ENCODE data around the gene RAX2. TPM values are rescaled to one million over a fixed set of nuclear protein-coding genes. Genes with fewer than 3 reads are reported as not detected.

The RAX2 gene
- polyA plus RNA-seq, 1 donor from 2014 or later, result not detected

GRCh38 chr19:3807574-3808354 lies 35.7 kb upstream of the RAX2 start:
- no peaks in the 10 kb centered on the region for H3K9me3 ChIP-seq (ENCODE audit: low read length)
- no peaks in the 10 kb centered on the region for H3F3A ChIP-seq (ENCODE audit: insufficient read depth, low read length, poor library complexity, severe bottlenecking)
- H3K27me3 ChIP-seq (ENCODE audit: insufficient read depth, low read depth, low read length), result no peaks in the 10 kb centered on the region
- no peak overlapping the region for H2AFZ ChIP-seq (ENCODE audit: low read depth, low read length)
- H3K9me2 ChIP-seq (ENCODE audit: insufficient read depth, low read length), result no peaks in the 10 kb centered on the region
- no peak overlapping the region for H3K27ac ChIP-seq (ENCODE audit: low read length)
- H3K4me3 ChIP-seq (ENCODE audit: low read length), result no peak overlapping the region
- no peaks in the 10 kb centered on the region for H3K79me2 ChIP-seq (replicated peaks; ENCODE audit: insufficient read depth, low read length)
- no peaks in the 10 kb centered on the region for H4K20me1 ChIP-seq (ENCODE audit: insufficient read depth)
- no peaks in the 10 kb centered on the region for H3K36me3 ChIP-seq (ENCODE audit: insufficient read depth, low read length)
- no peak overlapping the region for H3K4me2 ChIP-seq (ENCODE audit: low read length)
- H3K9ac ChIP-seq (ENCODE audit: low read length), result no peak overlapping the region
- TF ChIP-seq EZH2 (IDR thresholded peaks at IDR 0.05; ENCODE audit: borderline replicate concordance, insufficient read depth, low read length, poor library complexity, severe bottlenecking) (no peak), MXI1 (conservative IDR thresholded peaks at IDR 0.05; ENCODE audit: poor library complexity, severe bottlenecking) (no peak), POLR2AphosphoS5 (IDR thresholded peaks at IDR 0.05) (no peak), RAD21 (conservative IDR thresholded peaks at IDR 0.05) (no peak), SMC3 (conservative IDR thresholded peaks at IDR 0.05; ENCODE audit: poor library complexity) (no peak), TAF1 (IDR thresholded peaks at IDR 0.05; ENCODE audit: low read depth) (no peak)

- no peaks in the 10 kb centered on the region for H3K9me3 ChIP-seq (ENCODE audit: low read length)
- TF ChIP-seq REST (IDR thresholded peaks at IDR 0.05; ENCODE audit: borderline replicate concordance), result no peak
- TF ChIP-seq MXI1 (conservative IDR thresholded peaks at IDR 0.05; ENCODE audit: poor library complexity, severe bottlenecking), result no peak
- no peak overlapping the region for H3K4me3 ChIP-seq (ENCODE audit: low read length)
- H3K36me3 ChIP-seq (ENCODE audit: insufficient read depth, low read length), result no peaks in the 10 kb centered on the region
- H3K9me2 ChIP-seq (ENCODE audit: insufficient read depth, low read length), result no peaks in the 10 kb centered on the region
- no peaks in the 10 kb centered on the region for H3K79me2 ChIP-seq (replicated peaks; ENCODE audit: insufficient read depth, low read length)
- H4K20me1 ChIP-seq (ENCODE audit: insufficient read depth), result no peaks in the 10 kb centered on the region
- peaks cover 3% of the 10 kb centered on the region for H3K27me3 ChIP-seq (ENCODE audit: insufficient read depth, low read depth, low read length)
- no peak overlapping the region for H3K27ac ChIP-seq (ENCODE audit: low read length)
- no peak overlapping the region for H3K9ac ChIP-seq (ENCODE audit: low read length)
- H3K4me2 ChIP-seq (ENCODE audit: low read length), result no peak overlapping the region
- H2AFZ ChIP-seq (ENCODE audit: low read depth, low read length), result no peak overlapping the region
- H3F3A ChIP-seq (ENCODE audit: insufficient read depth, low read length, poor library complexity, severe bottlenecking), result no peaks in the 10 kb centered on the region
Observed at GRCh38 chr19:3807131-3807480, 35.1 kb upstream of the RAX2 start.

- no peaks in the 10 kb centered on the region for H3F3A ChIP-seq (ENCODE audit: insufficient read depth, low read length, poor library complexity, severe bottlenecking)
- no peak overlapping the region for H3K27ac ChIP-seq (ENCODE audit: low read length)
- H3K9me3 ChIP-seq (ENCODE audit: low read length), result no peaks in the 10 kb centered on the region
- TF ChIP-seq SMC3 (conservative IDR thresholded peaks at IDR 0.05; ENCODE audit: poor library complexity) (no peak), TAF1 (IDR thresholded peaks at IDR 0.05; ENCODE audit: low read depth) (no peak), CTCF (IDR thresholded peaks at IDR 0.05; ENCODE audit: poor library complexity, severe bottlenecking) (no peak), POLR2AphosphoS5 (IDR thresholded peaks at IDR 0.05) (no peak), EZH2 (IDR thresholded peaks at IDR 0.05; ENCODE audit: borderline replicate concordance, insufficient read depth, low read length, poor library complexity, severe bottlenecking) (no peak)
- no peaks in the 10 kb centered on the region for H4K20me1 ChIP-seq (ENCODE audit: insufficient read depth)
- no peaks in the 10 kb centered on the region for H3K36me3 ChIP-seq (ENCODE audit: insufficient read depth, low read length)
- H2AFZ ChIP-seq (ENCODE audit: low read depth, low read length), result no peak overlapping the region
- H3K79me2 ChIP-seq (replicated peaks; ENCODE audit: insufficient read depth, low read length), result no peaks in the 10 kb centered on the region
- no peak overlapping the region for H3K9ac ChIP-seq (ENCODE audit: low read length)
- H3K4me2 ChIP-seq (ENCODE audit: low read length), result no peak overlapping the region
- H3K4me3 ChIP-seq (ENCODE audit: low read length), result no peak overlapping the region
- peaks cover 7% of the 10 kb centered on the region for H3K27me3 ChIP-seq (ENCODE audit: insufficient read depth, low read depth, low read length)
- no peaks in the 10 kb centered on the region for H3K9me2 ChIP-seq (ENCODE audit: insufficient read depth, low read length)
Observed at GRCh38 chr19:3805859-3806258, 33.8 kb upstream of the RAX2 start.
